ENCODE results near the gene PRRC2B.

The PRRC2B gene

DNA sequence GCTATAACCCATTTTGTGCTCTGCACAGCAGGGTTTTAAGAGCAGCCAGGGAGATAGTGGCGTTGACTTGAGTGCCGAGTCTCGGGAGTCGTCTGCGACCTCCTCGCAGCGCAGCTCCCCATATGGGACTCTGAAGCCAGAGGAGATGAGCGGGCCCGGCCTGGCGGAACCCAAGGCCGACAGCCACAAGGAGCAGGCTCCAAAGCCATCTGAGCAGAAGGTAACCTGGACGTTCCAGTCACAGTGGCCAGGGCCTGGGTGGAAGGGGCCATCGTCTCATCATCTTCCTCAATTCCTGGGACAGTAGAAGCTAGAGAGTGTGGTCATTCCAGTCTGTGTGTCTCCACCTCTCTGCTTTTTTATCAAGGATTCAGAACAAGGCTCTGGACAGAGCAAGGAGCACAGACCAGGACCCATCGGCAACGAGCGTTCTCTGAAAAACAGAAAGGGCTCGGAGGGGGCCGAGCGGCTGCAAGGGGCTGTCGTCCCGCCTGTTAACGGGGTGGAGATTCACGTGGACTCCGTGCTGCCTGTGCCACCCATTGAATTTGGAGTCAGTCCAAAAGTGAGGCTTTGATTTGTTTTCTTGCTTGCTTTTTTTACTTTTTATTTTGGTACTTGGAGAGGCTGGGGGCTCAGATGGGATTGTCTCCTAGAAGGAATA lies 88.6 kb downstream of the PRRC2B start:
- in situ Hi-C loops (cut with MboI; ENCODE audit: low sequenced_read_pairs), result no loop called here

DNA sequence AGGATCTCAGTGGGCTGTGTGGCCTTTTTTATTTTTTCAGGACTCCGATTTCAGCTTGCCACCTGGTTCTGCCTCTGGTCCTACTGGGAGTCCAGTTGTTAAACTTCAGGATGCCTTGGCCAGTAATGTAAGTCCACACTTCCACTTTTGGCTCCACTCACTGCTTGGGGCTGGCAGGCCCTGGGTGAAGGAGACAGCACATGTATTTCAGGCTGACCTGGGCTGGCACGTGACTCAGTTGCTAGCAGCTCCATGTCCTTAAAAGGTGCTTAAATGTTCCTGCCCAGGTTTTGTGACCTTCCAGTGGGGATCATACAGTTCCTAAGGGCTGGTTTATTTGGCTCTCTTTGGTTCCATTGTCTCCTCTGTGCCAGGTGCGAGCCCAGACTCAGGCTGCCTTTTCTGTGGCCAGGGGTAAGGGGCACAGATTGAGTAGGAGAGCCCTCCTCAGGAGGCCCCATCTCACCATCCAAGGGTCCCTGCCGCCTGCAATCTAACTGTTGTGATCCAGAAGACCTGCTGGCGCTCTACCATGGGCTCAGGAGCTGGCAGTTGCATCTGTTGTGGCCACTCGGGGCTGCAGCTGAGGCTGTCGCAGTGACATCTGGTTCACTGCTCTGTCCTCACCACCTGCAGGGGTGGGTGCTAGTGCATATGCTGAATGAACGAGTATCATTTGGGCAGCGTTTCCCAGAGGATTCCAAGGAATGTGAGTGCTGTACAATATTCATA lies 89.6 kb downstream of the PRRC2B start:
- in situ Hi-C loops (cut with MboI; ENCODE audit: low sequenced_read_pairs), result no loop called here

DNA sequence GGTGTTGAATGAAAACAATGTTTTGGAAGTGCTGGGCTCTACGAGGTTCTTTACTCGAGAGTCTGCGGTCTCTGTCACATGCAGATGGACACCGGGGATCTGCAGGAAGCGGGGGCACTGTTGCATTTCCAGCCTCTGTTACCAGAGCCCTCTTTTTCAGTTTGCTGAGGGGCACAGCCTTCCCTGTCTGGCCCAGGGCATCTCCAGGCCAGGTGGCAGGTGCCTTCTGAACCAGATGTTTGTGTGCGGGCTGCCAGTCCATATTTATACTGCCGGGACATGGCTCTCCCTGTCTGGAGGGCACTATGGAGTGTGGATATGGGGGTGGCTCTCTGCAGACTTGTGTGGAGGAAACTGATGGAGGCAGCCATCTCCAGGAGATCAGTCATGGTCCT lies 90.2 kb downstream of the PRRC2B start:
- in situ Hi-C loops (cut with MboI; ENCODE audit: low sequenced_read_pairs), result no loop called here

DNA sequence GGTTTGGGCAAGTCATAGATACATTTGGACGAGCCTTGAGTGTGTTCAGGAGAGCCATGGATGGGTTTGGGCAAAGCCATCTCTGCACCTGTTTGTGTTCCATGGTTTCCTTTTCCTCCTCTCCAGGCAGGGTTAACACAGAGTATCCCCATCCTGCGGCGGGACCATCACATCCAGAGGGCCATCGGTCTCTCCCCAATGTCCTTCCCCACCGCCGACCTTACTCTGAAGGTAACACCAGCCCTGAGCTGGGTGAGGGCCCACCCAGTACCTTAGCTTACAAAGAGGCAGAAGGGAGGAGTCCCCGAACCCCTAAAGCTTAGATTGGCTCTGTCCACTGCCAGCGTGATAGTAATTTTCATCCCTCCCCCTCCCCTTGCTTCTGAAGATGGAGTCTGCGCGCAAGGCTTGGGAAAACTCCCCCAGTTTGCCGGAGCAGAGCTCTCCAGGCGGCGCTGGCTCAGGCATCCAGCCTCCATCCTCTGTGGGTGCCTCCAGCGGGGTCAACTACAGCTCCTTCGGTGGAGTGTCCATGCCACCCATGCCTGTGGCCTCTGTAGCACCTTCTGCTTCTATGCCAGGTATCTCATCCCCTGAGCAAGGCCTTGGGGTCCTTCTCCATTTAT lies 90.8 kb downstream of the PRRC2B start:
- in situ Hi-C loops (cut with MboI; ENCODE audit: low sequenced_read_pairs), result no loop called here

DNA sequence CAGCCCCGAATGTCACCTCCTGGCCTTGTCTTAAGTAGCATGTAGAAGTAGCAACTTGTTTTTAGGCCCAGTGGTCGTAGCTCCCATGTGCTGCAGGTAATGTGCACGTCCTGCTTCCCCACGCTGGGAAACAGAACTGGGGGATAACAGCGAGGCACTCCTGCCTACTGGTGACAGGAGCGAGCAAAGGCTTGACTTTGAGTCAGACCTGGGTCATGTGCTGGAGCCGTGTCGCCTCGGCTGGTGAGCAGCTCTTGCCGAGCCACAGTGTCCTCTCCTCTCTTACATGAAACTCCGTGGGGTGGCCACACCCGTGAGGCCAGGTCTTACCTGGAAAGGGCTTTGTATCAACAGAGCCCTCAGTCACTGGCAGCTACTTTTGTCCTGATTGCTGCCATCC lies 91.3 kb downstream of the PRRC2B start:
- in situ Hi-C loops (cut with MboI; ENCODE audit: low sequenced_read_pairs), result no loop called here

DNA sequence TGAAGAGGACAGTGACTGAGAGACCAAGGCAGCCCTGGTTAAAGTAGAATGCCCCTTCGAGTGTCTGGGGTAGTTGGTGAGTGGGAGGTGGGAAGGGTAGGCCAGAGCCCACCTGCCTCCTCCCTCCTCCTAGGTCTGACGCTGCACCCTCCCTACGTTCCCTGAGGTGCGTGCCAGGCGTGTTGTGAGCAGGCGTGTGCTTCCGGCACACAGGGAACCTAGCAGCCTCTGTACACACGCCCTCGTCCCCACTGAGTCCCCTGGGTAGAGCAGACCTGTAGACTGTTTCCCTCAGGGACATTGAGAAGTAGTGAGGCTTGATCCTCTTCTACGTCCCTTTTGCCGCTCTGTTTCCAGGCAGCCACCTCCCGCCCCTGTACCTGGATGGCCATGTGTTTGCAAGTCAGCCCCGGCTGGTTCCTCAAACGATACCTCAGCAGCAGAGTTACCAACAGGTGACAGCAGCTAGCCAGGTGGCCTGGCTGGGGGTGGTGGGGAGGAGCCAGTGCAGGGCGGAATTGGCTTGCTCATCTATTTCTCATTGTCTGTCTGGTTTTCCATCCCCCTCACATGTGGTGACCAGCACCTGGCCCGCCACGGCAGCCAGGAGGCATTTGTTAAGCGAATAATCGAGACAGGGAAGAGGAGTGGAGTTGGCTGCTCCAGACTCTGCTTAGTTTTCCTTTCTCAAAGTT lies 92.0 kb downstream of the PRRC2B start:
- in situ Hi-C loops (cut with MboI; ENCODE audit: low sequenced_read_pairs), result no loop called here

DNA sequence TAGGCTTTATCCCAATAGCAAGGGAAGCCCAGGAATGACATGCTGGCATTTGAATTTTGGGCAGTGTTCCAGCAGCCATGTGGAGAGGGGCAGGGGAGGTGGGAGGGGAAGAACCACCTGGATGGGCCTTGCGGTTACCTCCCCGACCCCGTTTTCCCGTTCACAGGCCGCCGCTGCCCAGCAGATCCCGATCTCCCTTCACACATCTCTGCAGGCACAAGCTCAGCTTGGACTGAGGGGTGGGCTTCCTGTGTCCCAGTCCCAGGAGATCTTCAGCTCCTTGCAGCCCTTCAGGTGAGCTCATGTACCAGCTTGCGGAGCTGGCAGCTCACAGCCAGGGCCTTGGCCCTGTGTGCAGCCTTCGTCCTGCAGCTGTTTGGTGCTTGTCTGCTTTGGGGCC lies 93.1 kb downstream of the PRRC2B start:
- in situ Hi-C loops (cut with MboI; ENCODE audit: low sequenced_read_pairs), result no loop called here

DNA sequence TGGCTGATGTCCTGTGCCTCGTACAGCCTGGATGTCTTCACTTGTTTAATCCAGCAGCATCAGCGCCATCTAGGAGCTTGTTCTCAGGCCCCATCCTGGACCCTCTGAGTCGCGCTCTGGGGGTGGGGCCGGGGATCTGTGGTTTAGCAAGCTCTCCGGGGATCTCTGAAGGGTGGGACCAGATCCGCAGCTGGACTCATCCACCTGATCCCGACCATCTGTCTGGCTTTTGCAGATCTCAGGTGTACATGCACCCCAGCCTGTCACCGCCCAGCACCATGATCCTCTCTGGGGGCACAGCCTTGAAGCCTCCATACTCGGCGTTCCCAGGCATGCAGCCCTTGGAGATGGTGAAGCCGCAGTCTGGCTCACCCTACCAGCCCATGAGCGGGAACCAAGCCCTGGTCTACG lies 93.7 kb downstream of the PRRC2B start:
- in situ Hi-C loops (cut with MboI; ENCODE audit: low sequenced_read_pairs), result no loop called here

DNA sequence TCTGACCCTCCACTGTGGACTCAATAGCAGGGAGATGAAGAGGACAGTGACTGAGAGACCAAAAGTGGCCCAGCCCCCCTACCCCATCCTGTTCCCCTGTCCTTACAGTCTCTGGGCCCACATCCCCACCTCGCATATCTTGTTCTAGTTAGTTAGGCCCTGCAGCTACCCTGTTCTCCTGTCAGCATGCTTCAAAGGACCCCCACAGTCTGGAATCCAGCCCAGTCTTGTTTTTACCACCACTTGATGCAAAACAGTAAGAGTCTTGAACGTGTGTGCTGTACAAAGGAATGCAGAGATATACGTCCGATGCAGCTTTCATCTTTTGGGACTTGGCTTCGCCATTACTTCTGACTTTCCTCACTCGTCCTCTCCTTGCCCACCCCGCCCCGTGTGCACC lies 96.6 kb downstream of the PRRC2B start:
- in situ Hi-C loops (cut with MboI; ENCODE audit: low sequenced_read_pairs), result no loop called here

DNA sequence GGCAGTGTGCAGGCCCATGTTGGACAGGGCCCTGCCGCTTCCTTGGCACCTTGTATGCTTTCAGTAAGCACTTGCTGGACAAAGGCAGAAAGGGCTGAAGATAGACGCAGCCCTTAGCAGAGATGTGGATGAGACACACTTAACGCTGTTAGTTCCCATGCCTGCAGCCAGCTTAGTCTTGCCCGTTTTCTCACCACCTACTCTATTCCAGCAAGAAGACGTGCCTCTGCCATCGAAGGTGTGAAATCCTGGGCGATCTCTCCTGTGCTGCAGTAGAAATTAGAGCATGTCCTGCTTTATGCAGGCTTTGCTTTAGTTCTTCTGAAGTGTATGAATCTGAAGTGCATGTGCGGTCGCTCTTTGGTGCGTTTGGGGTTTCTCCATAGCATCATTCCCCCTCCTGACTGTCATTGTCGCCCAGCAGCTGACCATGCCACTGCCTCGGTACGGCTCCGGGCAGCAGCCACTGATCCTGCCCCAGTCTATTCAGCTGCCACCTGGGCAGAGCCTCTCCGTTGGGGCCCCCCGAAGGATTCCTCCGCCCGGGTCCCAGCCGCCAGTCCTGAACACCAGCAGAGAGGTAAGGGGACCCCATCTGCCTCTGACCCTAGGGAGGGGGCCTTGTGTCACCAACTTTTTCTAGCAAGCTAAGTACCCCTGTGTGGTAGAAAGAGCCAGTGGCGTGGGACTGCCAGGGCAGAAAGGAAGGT lies 97.3 kb downstream of the PRRC2B start:
- in situ Hi-C loops (cut with MboI; ENCODE audit: low sequenced_read_pairs), result no loop called here

DNA sequence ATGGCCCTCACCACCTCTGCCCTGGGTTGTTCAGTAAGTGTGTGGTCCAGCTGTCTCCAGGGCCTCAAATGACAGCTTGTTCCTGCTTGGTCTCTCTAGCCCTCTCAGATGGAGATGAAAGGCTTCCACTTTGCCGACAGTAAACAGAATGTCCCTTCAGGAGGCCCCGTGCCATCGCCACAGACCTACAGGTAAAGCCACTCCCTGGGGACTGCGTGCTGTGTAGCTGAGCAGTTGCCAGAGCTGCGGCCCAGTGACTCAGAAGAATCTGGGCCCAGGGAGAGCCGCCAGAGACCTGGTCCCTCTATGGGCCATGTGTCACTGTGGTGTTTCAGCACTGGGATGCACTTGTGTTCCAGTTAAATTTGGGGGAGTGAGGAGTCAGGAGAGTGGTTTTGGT lies 98.2 kb downstream of the PRRC2B start:
- in situ Hi-C loops (cut with MboI; ENCODE audit: low sequenced_read_pairs), result no loop called here

DNA sequence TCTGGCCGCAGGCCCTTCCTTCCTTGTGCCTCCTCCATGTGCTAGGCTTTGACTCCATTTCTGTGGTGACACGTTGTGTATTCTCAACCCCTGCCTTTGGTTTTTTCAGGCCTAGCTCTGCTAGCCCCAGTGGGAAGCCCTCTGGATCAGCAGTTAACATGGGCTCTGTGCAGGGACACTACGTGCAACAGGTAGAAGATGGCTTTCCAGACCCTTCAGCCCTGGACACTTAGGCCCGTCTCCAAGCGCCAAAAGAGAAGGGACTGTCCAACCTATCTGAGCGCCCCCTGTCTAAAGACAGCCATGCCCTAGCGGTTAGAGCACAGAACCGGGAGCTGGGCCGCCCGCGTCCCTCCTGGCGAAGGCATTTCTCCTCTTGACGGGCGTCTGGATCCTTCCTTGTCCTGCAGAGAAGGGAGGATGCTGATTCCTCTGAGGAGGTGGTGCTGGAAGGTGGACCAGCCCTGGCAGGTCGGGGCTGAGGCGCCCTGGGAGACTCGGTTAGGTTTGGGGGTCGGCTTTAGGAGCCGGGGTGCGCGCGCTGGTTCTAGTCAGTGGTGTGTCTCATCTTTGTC lies 100.5 kb downstream of the PRRC2B start:
- in situ Hi-C loops (cut with MboI; ENCODE audit: low sequenced_read_pairs), result no loop called here

DNA sequence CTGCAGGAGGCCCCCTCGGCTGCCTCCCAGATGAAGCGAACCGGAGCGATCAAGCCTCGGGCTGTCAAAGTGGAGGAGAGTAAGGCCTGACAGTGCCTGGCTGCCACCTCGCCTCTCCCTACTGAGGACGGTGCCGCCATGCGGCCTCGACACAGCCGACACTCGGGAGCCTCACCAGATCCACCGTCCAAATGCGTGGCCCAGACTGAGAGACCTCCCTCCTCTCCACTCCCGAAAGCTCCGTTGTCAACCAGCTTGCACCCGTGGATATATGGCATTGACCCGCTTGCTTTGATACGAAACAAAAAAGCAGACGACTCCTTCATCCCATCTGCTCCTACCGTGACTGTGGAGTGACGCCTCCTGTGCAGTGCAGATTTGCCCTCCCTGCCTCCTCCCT lies 101.9 kb downstream of the PRRC2B start:
- in situ Hi-C loops (cut with MboI; ENCODE audit: low sequenced_read_pairs), result no loop called here

DNA sequence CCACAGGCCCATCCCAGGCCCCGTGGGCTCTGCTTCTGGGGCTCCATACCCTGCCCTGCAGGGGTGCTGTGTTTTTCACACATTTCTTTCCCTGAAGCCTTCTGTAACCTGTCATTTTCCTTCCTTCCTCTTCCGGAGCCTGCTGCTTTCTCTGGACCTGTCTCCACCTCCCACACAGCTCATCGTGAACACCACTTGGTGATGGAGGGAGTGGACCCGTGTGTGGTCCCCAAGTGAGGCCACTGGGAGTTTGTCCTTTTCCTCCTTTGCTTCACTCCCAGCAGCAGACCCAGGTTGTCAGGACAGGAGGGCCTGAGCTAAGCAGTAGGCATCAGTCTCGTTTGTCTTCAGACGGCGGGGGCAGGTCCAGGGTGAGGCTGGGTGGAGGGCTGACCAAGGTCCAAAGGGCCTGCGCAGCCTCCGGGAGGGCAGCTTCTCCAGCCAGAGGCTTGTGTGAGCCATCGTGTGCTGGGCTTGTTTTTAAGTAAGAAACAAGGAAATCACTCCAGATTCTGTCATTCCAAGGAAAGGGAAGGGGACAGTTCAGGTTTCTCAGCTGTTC lies 103.0 kb downstream of the PRRC2B start:
- in situ Hi-C loops (cut with MboI; ENCODE audit: low sequenced_read_pairs), result no loop called here

DNA sequence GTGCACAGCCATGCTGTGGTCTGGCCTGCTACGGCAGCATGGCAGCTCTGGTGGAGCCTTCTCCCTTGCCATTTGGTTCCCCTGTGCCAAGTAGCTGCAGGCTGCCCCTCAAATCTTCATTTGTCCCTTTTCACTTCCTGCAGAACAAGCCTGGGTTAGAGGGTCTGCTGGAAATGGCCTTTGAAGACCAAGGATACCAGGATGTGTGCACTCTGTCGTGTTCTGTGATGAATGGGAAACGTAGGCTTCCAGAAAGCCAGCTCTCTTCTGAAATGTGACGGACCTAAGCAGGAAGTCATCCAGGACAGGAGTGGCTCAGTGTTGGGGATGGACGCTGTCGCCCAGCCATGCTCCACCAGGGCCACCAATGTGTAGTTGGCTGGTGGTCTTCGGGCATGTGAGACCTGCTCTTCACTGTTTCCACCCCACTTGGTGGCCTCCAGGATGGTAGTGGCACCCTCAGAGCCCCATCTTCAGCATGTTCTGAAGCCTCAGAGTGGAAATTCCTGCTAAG lies 105.4 kb downstream of the PRRC2B start:
- in situ Hi-C loops (cut with MboI; ENCODE audit: low sequenced_read_pairs), result no loop called here

DNA sequence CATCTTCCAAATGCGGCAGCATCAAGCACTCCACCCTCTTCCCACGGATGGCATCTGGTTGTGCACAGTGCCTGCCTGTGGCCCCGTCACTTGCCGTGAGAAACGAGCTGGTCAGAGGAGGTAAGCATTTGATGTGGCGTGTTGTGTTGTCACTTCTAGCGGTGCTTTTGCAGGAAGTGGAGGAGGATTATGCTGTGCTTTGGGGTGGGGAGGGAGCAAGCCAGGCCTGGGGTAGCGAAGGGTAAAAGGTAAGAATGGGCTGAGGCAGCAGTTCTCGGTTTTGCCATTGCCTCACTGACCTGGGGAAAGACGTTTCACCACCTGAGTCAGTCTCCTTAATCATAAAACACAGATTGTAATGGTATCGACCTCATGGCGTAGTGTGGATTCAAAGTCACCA lies 106.5 kb downstream of the PRRC2B start:
- in situ Hi-C loops (cut with MboI; ENCODE audit: low sequenced_read_pairs), result no loop called here

DNA sequence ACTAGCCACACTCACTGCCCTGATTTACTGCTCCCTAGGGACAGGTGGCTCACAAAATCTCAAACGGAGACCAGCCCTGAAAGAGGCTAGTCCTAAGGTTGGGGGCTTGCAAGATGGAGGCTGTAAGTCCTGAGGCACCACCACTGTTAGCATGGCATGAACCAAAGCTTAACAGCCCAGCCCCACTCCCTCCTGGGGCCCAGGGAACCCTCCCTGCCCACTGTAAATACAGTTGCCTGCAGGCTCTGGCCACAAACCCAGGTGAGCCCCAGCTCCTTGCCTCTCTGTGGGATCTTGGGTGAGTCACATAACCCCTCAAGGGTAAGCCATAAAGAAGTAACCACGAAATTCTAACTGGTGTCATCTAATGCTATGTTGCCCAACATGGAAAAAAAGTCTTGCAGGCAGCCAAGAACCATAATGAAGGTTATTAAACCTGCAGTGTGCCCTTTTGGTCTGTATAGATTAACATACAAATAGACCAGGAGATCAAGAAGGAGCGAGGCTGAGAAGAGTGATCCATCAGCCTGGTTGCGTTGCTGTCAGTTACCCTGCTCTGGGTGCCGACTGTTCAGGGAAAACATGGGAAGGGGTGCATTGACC lies 107.2 kb downstream of the PRRC2B start:
- in situ Hi-C loops (cut with MboI; ENCODE audit: low sequenced_read_pairs), result no loop called here

DNA sequence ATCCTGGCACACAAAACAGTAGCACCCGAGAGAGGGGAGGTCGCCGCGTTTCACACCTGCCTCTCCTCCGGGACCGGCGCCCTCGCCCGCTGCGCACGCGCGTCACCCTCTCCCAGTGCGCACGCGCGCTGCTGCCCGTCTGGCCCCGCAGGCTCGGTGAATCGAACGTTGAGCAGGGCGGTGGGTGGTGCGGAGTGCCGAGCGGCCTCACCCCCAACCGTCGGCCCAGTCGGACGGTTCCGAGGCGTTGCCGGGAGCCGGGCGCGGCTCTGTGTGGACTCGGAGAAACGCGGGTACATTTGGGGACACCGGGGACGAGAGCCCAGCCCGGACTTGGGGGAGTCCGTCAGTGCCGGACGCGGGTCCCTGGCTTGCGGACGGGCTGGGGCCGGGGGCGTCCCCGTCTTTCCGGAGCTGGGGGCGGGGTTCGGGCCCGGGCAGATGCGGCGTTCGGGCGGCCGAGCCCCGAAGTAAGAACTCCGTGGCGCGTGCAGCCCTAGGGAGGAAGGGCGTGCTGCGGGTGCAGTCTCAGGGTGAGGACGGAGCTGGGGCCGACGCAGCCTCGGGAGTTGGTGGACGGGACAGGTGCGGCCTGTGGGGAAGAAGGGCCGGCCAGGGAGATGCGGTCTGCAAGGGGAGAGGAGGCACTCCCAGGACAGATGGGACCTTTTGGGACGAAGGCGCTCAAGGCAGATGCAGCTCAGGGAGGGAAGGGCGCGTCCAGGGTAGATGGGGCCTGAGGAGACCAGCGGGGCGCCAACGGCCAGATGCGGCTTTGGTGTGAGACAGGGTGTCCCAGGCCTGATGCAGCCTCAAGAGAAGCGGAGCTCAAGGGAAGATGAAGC lies 109.1 kb downstream of the PRRC2B start, which contains the start of gene POMT1:
Gene POMT1 (plus strand): TSS at position 138 of the 845 bp plus-strand sequence. CDS start 1,301 bp downstream, outside the sequence.
- in situ Hi-C loops (cut with MboI; ENCODE audit: low sequenced_read_pairs), result no loop called here
